Duodenal mucosa (tissue), 2 donors: ENCODE results near the gene GALNT12.

Experiments
- H3K27ac ChIP-seq: one replicate; pipeline ENCODE4 v1.7.0; 2013; ENCODE audit warnings: low read depth, low read length
- H3K27me3 ChIP-seq, 2 donors: one replicate each; pipeline ENCODE4 v1.7.0; 2013; ENCODE audit warnings: low read length in 2 of 2, control low read depth in 1 of 2; ENCODE audit not compliant: insufficient read depth in 2 of 2, control insufficient read depth in 1 of 2
- H3K36me3 ChIP-seq, 2 donors: one replicate each; pipeline ENCODE4 v1.7.0; 2013; ENCODE audit warnings: low read length in 2 of 2, control low read depth in 1 of 2; ENCODE audit not compliant: insufficient read depth in 2 of 2, control insufficient read depth in 1 of 2
- H3K4me1 ChIP-seq, 2 donors: one replicate each; pipeline ENCODE4 v1.7.0; 2013; ENCODE audit warnings: low read length in 2 of 2, control low read depth in 1 of 2; ENCODE audit not compliant: insufficient read depth in 2 of 2, control insufficient read depth in 1 of 2
- H3K4me3 ChIP-seq, 2 donors: one replicate each; pipeline ENCODE4 v1.7.0; 2013; ENCODE audit warnings: low read length in 2 of 2, low read depth in 1 of 2
- H3K9ac ChIP-seq, 2 donors: one replicate each; pipeline ENCODE4 v1.7.0; 2013; ENCODE audit warnings: low read length in 2 of 2, low read depth in 1 of 2
- H3K9me3 ChIP-seq, 2 donors: one replicate each; pipeline ENCODE4 v1.7.0; 2013; ENCODE audit warnings: low read length in 2 of 2, control low read depth in 1 of 2; ENCODE audit not compliant: control insufficient read depth in 1 of 2

GALNT12 gene, protein sequence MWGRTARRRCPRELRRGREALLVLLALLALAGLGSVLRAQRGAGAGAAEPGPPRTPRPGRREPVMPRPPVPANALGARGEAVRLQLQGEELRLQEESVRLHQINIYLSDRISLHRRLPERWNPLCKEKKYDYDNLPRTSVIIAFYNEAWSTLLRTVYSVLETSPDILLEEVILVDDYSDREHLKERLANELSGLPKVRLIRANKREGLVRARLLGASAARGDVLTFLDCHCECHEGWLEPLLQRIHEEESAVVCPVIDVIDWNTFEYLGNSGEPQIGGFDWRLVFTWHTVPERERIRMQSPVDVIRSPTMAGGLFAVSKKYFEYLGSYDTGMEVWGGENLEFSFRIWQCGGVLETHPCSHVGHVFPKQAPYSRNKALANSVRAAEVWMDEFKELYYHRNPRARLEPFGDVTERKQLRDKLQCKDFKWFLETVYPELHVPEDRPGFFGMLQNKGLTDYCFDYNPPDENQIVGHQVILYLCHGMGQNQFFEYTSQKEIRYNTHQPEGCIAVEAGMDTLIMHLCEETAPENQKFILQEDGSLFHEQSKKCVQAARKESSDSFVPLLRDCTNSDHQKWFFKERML

DNA sequence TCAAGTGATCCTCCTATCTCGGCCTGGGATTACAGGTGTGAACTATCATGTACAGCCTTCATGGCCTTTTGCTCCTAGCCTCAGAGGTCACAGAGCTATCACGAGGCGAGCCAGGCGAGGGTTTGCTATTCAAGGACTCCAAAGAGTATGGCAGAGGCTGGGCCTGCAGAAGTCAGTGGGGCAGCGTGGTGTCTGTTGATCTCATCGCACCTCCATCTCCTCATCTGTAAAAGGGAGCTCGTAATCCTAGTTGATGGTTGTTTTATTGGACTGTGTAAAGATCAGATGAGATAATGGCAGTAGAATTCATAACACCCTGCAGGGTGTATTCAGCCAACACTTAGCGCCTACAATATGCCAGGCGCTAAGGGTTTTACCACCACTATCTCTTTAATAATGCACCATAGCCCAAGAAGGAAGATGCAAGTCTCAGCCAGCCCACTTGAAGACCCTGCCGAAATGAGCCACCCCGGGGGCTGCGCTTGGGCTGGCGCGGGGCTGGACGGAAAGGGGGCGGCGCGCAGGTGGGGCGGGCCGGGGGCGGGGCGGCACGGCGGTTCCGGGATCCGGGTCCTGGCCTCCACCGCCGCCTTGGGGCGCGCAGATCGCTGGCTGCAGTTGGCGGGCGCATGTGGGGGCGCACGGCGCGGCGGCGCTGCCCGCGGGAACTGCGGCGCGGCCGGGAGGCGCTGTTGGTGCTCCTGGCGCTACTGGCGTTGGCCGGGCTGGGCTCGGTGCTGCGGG, at the start of gene GALNT12:
Gene GALNT12 (plus strand): TSS at position 601 of the 744 bp plus-strand sequence. CDS start 29 bp downstream, at position 630.
- peaks cover 0 to 5% of the 10 kb centered on the region in 2 donors for H3K27me3 ChIP-seq
- no peak within 1 kb of the TSS for H3K27ac ChIP-seq
- peak within 1 kb of the TSS; percentile 75 to 77 for H3K4me3 ChIP-seq
- peak within 1 kb of the TSS; percentile 52 to 60 for H3K9ac ChIP-seq
- no peaks in the 10 kb centered on the region for H3K36me3 ChIP-seq
- H3K9me3 ChIP-seq: no peaks in the 10 kb centered on the region
- peaks cover 47 to 48% of the 10 kb centered on the region in 2 donors for H3K4me1 ChIP-seq

DNA sequence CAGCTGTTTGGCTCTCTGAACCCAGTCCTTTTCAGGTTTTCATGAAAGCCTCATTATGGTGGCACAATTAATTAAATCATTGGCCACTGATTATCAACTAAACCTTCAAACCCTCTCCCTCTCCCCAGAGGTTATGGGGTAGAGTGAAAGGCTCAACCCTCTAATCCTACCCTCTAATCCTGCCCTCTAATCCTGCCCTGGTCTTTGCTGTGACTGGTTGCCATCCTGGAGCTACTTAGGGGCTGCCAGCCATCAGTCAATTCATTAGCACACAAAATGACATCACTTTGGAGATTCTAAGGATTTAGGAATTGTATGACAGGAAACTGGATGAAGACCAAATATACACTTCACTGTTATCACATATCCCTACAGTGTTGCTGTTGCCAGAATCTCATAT, 47.2 kb upstream of the GALNT12 start:
- peaks cover 11% of the 10 kb centered on the region in 2 donors for H3K36me3 ChIP-seq
- no peaks in the 10 kb centered on the region for H3K4me1 ChIP-seq
- H3K27ac ChIP-seq: no peak overlapping the region
- no peak overlapping the region for H3K4me3 ChIP-seq
- no peak overlapping the region for H3K9ac ChIP-seq
- no peaks in the 10 kb centered on the region for H3K27me3 ChIP-seq
- H3K9me3 ChIP-seq: peaks cover 2 to 14% of the 10 kb centered on the region in 2 donors

DNA sequence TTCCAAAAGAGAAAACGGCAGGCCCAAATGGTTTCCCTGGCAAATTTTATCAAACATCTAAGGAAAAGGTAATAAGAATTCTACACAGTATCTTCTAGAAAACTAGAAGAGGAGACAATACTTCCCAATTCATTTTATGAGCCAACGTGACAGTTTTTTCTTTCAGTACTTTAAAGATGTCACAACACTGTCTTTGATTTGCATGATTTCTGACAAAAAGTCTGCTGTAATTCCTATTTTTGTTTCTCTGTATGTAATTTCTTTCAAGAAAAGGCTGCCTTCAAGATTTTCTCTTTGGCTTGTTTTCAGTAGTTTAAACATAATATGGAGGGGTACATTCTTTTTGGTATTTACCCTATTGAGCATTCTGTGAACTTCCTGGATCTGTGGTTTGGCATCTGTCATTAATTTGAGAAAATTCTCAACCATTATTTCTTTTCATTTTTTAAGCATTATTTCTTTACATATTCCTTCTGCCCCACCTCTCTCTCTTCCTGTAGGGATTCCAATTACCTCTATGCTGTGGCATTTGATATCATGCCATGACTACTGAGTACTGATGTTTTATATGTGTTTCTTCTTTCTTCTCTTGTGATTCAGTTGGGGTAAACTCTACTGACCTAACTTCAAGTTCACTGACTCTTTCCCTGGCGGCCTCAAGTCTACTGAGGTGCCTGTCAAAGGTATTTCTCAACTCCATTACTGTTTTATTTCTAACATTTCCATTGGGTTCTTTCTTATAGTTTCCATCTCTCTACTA, 43.3 kb upstream of the GALNT12 start:
- Histone ChIP-seq H3K4me1 (no peaks in the 10 kb centered on the region), H3K27ac (no peak overlapping the region), H3K27me3 (no peaks in the 10 kb centered on the region), H3K36me3 (peaks cover 11 to 13% of the 10 kb centered on the region in 2 donors), H3K9ac (no peak overlapping the region), H3K4me3 (no peak overlapping the region), H3K9me3 (peaks cover 2 to 5% of the 10 kb centered on the region in 2 donors)

DNA sequence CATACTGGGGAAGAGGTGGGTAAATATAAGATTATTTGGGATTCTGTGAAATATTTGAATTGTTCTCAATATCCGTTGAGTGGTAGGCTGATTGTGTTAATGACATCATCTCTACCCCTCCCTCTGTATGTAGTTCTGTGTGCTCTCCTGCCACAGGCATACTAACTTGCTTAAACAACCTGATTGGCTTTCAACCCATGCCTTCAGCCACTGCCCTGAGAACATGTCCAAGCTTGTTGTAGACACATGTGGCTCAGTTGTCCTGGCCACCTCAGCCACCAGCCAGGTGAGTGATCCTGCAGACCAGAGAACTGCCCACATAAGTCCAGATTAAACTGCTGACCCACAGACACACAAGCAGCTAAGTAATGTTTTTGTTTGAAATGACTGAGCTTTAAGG, 42.2 kb upstream of the GALNT12 start:
- Histone ChIP-seq H3K27ac (no peak overlapping the region), H3K27me3 (no peaks in the 10 kb centered on the region), H3K4me3 (no peak overlapping the region), H3K4me1 (no peaks in the 10 kb centered on the region), H3K9ac (no peak overlapping the region), H3K9me3 (peaks cover 0 to 2% of the 10 kb centered on the region in 2 donors), H3K36me3 (peaks cover 11 to 18% of the 10 kb centered on the region in 2 donors)

DNA sequence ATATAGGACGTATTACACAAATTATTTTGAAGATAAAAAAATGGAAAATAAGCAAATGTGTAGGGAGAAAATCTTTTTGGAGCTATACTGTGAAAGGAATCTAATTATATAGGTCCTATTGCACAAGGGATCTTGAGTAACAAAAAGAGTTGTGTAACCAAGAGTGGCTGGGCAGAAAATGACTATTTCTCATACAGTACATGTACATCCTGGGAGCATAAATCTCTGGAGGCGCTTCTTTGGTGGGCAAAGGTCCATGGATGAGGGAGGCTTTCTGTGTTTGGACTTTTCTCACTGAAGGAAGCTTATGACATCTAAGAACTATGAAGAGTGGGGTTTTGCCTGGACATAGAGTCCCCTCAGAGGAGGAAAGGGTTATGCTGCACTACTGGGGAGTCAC, 40.9 kb upstream of the GALNT12 start:
- peaks cover 16 to 30% of the 10 kb centered on the region in 2 donors for H3K36me3 ChIP-seq
- H3K27ac ChIP-seq: no peak overlapping the region
- no peak overlapping the region for H3K9ac ChIP-seq
- H3K4me1 ChIP-seq: no peaks in the 10 kb centered on the region
- H3K9me3 ChIP-seq: peaks cover 0 to 2% of the 10 kb centered on the region in 2 donors
- no peak overlapping the region for H3K4me3 ChIP-seq
- H3K27me3 ChIP-seq: no peaks in the 10 kb centered on the region

DNA sequence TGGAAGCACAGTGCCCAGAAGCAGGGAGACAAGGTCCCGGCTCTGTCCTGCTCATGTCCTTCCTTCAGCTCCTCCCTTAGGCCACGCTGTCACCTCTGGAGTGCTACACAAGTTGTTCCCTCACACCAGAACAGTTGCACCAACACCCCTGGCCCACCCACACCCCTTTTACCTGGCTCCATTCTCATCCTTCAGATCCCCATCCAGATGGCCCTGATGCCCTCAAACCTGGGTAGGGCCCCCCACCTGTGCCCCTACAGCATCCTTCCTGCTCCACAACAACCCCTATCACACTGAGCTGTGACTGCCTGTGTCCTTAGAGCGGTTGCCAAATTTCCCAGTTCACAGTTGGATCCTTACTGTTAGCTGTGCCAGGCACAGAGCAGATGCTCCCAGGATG, 40.3 kb upstream of the GALNT12 start:
- H3K27ac ChIP-seq: no peak overlapping the region
- peaks cover 16 to 36% of the 10 kb centered on the region in 2 donors for H3K36me3 ChIP-seq
- H3K27me3 ChIP-seq: no peaks in the 10 kb centered on the region
- peaks cover 0 to 2% of the 10 kb centered on the region in 2 donors for H3K9me3 ChIP-seq
- no peak overlapping the region for H3K9ac ChIP-seq
- no peaks in the 10 kb centered on the region for H3K4me1 ChIP-seq
- no peak overlapping the region for H3K4me3 ChIP-seq

DNA sequence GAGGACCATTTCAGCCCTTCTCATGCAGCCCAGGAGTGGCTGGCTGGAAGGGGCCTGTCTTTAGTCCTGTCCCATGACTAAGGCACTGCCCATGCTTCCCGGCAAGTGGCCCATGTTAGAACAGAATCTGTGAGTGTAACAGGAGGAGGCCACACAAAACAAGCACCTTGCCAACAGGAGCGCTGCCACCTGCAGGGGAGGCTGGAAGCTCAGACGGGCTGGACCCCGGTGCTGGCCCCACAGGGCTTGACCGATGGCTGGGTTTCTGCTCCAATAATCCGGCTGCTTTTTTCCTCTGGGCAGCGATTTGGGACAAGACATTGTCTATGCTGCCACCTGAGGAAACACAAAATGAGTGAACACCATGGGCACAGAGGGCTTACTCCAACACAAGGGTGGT, 39.6 kb upstream of the GALNT12 start:
- Histone ChIP-seq H3K36me3 (peaks cover 16 to 44% of the 10 kb centered on the region in 2 donors), H3K9me3 (peaks cover 0 to 2% of the 10 kb centered on the region in 2 donors), H3K27ac (no peak overlapping the region), H3K27me3 (no peaks in the 10 kb centered on the region), H3K4me1 (no peaks in the 10 kb centered on the region), H3K9ac (no peak overlapping the region), H3K4me3 (no peak overlapping the region)

DNA sequence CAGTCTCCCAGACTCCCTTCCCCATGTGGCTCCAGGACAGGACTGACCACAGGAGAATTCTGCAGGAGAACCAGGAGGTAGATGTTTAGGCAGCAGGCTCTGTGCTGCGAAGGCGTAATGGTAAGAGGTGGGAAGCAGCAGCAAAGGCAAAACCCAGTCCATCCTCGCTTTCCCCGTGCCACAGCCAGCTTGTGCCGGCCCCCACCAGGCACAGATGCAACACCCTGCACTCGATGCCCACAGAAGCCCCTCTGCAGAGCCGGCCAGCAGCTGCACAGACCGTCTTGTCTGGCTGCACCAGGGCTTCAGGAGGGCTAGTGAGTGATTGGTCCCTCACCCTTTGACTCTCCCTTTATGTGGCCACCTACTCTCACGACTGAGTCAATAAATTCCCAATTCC, 39.1 kb upstream of the GALNT12 start:
- Histone ChIP-seq H3K9me3 (peaks cover 0 to 2% of the 10 kb centered on the region in 2 donors), H3K9ac (no peak overlapping the region), H3K27ac (no peak overlapping the region), H3K36me3 (peaks cover 16 to 48% of the 10 kb centered on the region in 2 donors), H3K27me3 (no peaks in the 10 kb centered on the region), H3K4me1 (no peaks in the 10 kb centered on the region), H3K4me3 (no peak overlapping the region)

DNA sequence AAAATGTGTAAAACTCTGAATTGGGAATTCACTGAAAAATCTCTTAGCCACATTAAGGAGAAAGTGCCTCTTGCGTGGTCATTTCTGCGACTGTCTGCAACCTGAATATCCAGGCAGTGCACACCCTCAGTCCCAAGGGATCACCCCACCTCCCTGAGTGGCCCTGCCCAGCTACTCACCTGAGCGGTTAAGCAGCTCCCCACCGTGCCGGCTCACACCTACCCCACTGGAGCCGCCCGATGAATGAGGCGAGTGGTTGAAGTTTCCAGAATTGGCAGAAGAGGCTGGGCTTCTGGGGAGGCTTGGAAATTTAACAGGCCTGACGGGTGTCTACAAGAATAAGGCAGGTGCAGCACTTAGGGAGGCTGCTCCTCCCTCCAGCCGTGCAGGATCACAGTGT, 36.8 kb upstream of the GALNT12 start:
- H3K9ac ChIP-seq: no peak overlapping the region
- H3K4me1 ChIP-seq: no peaks in the 10 kb centered on the region
- no peaks in the 10 kb centered on the region for H3K27me3 ChIP-seq
- no peak overlapping the region for H3K27ac ChIP-seq
- peaks cover 11 to 58% of the 10 kb centered on the region in 2 donors for H3K36me3 ChIP-seq
- H3K4me3 ChIP-seq: no peak overlapping the region
- no peaks in the 10 kb centered on the region for H3K9me3 ChIP-seq
